ENCODE measurements around the gene GPC2. TPM values are rescaled to one million over a fixed set of nuclear protein-coding genes. Genes with fewer than 3 reads are reported as not detected.
"Not testable (repeated sequence)": the region's sequence is repeated elsewhere in the genome, so short reads cannot be mapped to it uniquely, and the experiment has no call there.

The GPC2 gene, protein sequence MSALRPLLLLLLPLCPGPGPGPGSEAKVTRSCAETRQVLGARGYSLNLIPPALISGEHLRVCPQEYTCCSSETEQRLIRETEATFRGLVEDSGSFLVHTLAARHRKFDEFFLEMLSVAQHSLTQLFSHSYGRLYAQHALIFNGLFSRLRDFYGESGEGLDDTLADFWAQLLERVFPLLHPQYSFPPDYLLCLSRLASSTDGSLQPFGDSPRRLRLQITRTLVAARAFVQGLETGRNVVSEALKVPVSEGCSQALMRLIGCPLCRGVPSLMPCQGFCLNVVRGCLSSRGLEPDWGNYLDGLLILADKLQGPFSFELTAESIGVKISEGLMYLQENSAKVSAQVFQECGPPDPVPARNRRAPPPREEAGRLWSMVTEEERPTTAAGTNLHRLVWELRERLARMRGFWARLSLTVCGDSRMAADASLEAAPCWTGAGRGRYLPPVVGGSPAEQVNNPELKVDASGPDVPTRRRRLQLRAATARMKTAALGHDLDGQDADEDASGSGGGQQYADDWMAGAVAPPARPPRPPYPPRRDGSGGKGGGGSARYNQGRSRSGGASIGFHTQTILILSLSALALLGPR
- total RNA-seq (2014; rRNA removed; shearing (Covaris generic)) = 3.2 and 4.7 TPM in 2 replicates
- 10.0 TPM in 2 replicates for polyA plus RNA-seq (2015; cell fraction: cytosol; rRNA removed)
- 76.5 and 114 TPM in 2 replicates for polyA plus RNA-seq (2015; cell fraction: nucleus; rRNA removed)

GRCh38 chr7:100177045-100178001 lies at the start of gene GPC2, which contains the start of gene STAG3:
TSS of gene GPC2 (minus strand) at chr7:100177381. CDS start at chr7:100177199, 182 bp downstream.
TSS of gene STAG3 (plus strand) at chr7:100177918. CDS start at chr7:100180557, 2,639 bp downstream.
- DNase-seq (ENCODE audit: low read depth, low spot score) = peak; percentile 99
- in situ Hi-C loops (cut with HindIII; ENCODE audit: low pct_unique_long_range_greater_than_20kb, low sequenced_read_pairs) = no loop called here

DNA sequence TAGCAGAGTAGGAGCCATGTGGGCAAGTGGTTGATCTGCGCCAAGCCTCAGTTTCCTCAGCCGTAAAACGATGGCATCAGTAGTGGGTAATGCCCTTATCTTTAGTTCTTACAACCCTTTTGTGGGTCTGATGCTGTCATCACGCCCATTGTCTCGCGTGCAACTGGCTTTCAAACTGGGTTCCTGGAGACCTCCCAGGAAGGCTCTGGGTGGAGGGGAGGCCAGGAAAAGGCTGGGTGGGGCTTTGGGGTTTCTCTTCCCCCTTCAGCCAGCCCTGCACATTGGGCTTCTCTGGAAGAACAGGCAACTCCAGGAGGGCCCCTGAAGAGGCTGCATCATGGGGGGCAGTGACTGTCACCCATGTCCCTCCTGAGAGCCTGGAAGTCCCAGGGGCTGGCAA lies 47.7 kb upstream of the GPC2 start:
- in situ Hi-C loops (cut with HindIII; ENCODE audit: low pct_unique_long_range_greater_than_20kb, low sequenced_read_pairs); DNase-seq (ENCODE audit: low read depth, low spot score): not testable (repeated sequence)

DNA sequence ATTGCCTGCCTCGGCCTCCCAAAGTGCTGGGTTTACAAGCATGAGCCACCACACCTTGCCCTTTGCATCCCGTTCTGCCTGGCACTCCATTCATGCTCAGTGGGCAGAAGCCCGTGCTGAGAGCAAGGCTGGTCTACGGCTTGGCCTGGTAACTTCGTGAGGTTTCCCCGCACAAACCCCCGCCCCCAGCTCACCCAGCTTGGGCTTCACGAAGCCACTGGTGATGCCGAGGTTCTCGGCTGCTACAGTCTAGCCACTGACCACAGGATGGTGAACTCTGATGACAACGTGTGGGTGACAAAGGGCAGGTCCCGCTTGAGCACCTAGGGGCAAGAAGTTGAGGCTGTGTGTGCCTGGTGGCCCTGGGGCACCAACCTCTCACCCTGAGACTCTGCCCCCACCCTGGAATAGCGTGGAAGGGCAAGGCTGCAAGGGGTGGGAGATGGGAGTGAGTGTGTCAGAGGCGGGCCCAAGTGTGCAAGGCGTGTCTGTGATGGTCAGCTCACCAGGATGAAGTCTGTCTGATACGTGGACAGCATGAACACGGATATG lies 46.3 kb upstream of the GPC2 start:
- DNase-seq (ENCODE audit: low read depth, low spot score); in situ Hi-C loops (cut with HindIII; ENCODE audit: low pct_unique_long_range_greater_than_20kb, low sequenced_read_pairs): not testable (repeated sequence)

GRCh38 chr7:100222445-100223132 lies 45.4 kb upstream of the GPC2 start:
- in situ Hi-C loops (cut with HindIII; ENCODE audit: low pct_unique_long_range_greater_than_20kb, low sequenced_read_pairs) = no loop called here
- no peak for DNase-seq (ENCODE audit: low read depth, low spot score)

GRCh38 chr7:100221767-100222444 lies 44.7 kb upstream of the GPC2 start:
- in situ Hi-C loops (cut with HindIII; ENCODE audit: low pct_unique_long_range_greater_than_20kb, low sequenced_read_pairs) = no loop called here
- no peak for DNase-seq (ENCODE audit: low read depth, low spot score)

DNA sequence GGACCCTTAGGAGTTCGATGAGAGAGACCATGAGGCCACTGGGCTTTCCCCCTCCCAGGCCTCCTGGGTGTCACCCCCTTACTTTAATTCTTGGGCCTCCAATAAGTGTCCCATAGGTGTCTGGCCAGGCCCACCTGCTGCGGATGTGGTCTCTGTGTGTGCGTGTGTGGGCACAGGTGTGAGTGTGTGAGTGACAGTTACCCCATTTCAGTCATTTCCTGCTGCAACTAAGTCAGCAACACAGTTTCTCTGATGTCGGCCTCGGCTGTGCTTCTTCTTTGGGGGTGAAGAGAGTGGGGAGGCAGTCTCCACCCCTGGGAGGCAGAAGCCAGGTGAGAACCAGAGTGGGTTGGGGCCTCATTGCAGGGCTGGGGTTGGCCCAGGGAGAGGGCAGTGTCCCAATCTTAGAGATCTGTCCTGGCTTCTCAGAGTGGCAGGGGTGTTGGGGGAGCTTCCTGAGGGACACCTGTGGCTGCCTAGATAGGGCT lies 44.1 kb upstream of the GPC2 start:
- DNase-seq (ENCODE audit: low read depth, low spot score) = no peak
- in situ Hi-C loops (cut with HindIII; ENCODE audit: low pct_unique_long_range_greater_than_20kb, low sequenced_read_pairs) = no loop called here

GRCh38 chr7:100220586-100221230 lies 43.5 kb upstream of the GPC2 start:
- DNase-seq (ENCODE audit: low read depth, low spot score) = no peak
- in situ Hi-C loops (cut with HindIII; ENCODE audit: low pct_unique_long_range_greater_than_20kb, low sequenced_read_pairs) = no loop called here

DNA sequence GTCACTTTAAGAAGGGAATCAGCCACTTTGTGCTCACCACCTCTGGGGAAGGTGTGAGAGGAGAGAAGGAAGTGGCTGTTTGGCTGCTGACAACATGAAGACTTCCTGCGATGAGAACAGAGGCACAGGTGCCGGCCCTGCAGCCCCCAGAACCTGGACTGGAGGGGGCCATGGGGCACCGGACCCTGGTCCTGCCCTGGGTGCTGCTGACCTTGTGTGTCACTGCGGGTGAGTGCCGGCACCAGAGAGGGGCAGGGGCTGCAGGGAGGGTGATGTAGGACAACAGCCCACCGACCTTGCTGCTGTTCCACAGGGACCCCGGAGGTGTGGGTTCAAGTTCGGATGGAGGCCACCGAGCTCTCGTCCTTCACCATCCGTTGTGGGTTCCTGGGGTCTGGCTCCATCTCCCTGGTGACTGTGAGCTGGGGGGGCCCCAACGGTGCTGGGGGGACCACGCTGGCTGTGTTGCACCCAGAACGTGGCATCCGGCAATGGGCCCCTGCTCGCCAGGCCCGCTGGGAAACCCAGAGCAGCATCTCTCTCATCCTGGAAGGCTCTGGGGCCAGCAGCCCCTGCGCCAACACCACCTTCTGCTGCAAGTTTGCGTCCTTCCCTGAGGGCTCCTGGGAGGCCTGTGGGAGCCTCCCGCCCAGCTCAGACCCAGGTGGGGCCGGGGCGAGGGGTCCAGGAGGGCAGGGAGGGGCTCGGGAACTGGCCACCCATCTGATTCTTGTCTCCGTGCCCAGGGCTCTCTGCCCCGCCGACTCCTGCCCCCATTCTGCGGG lies 42.8 kb upstream of the GPC2 start, which contains the start of gene PVRIG:
Gene PVRIG (plus strand): TSS at position 149 of the 785 bp plus-strand sequence. CDS start 22 bp downstream, at position 171.
- DNase-seq (ENCODE audit: low read depth, low spot score); in situ Hi-C loops (cut with HindIII; ENCODE audit: low pct_unique_long_range_greater_than_20kb, low sequenced_read_pairs): not testable (repeated sequence)

DNA sequence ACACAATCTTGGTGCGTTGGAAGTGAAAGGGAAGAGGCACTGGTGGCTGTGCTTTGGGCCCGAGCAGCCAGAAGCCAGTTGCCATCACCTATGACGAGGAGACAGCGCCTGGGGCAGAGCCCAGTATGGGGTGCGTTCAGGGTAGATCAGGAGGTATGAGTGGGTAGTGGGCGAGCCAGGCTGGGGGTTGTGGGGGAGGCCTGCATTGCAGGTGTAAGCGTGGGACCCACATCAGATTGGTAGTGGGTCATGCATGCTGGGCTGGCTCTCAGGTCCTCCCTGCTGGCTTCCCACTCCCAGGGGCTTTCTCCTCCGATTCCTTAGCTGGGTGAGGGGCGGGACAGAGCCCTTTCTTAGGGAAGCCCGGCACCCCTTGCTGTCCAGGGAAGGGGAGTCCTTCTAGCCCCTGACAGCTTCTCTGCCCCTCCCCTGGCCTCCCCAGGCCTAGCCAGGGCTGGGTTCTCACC lies 42.1 kb upstream of the GPC2 start:
- DNase-seq (ENCODE audit: low read depth, low spot score) = no peak
- in situ Hi-C loops (cut with HindIII; ENCODE audit: low pct_unique_long_range_greater_than_20kb, low sequenced_read_pairs) = no loop called here

DNA sequence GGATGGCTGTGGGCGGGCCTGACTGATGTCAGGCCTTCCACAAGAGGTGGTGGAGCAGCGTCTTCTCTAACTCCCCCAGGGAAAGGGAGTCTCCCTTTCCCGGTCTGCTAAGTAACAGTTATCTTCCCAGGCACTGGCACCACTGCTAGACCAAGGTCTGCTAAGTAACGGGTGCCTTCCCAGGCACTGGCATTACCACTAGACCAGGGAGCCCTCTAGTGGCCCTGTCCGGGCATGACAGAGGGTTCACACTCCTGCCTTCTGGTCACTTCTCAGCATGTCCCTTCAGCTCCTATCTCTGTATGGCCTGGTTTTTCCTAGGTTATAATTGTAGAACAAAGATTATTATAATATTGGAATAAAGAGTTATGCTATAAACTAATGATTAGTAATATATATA lies 40.8 kb upstream of the GPC2 start:
- in situ Hi-C loops (cut with HindIII; ENCODE audit: low pct_unique_long_range_greater_than_20kb, low sequenced_read_pairs) = not testable (repeated sequence)
- DNase-seq (ENCODE audit: low read depth, low spot score) = peak; percentile 71

DNA sequence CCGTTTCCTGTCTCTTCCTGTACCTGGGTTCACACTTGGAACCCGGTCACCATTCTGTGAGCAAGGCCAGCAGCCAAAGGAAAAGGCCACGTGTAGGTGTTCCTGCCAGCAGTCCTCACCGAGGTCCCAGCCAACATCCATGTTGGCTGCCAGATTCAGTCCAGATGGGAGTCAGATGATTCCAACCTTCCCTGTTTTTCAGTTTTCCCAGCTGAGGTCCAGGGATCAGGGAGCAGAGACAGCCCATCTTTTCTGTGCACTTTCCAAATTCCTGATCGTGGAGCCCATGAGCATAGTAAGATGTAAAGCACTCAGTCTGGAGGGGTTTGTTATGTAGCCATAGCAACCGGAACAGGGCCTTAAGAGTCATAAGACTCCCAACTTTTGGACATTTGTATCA lies 38.7 kb upstream of the GPC2 start:
- DNase-seq (ENCODE audit: low read depth, low spot score) = no peak
- in situ Hi-C loops (cut with HindIII; ENCODE audit: low pct_unique_long_range_greater_than_20kb, low sequenced_read_pairs) = no loop called here

DNA sequence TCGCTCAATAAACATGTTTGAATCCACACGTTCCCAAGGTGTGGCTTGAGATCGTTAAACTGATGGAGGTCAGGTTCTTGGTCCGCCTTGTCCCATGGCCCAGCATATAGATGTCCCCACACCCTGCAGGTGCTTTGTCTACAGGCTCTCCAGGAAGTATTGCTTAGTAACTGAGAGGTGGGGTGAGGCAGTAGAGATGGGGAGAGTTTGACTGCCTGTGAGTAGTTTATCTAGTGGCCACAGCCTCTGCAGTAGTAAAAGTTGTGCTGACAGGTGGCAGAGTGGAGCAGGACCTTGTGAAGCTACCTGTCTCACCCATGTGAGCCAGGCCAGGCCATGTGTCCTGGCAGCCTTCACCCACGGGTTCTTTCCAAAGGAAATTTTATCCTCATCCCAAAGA lies 37.2 kb upstream of the GPC2 start:
- in situ Hi-C loops (cut with HindIII; ENCODE audit: low pct_unique_long_range_greater_than_20kb, low sequenced_read_pairs); DNase-seq (ENCODE audit: low read depth, low spot score): not testable (repeated sequence)

GRCh38 chr7:100213672-100214071 lies 36.5 kb upstream of the GPC2 start:
- in situ Hi-C loops (cut with HindIII; ENCODE audit: low pct_unique_long_range_greater_than_20kb, low sequenced_read_pairs) = no loop called here
- no peak for DNase-seq (ENCODE audit: low read depth, low spot score)

DNA sequence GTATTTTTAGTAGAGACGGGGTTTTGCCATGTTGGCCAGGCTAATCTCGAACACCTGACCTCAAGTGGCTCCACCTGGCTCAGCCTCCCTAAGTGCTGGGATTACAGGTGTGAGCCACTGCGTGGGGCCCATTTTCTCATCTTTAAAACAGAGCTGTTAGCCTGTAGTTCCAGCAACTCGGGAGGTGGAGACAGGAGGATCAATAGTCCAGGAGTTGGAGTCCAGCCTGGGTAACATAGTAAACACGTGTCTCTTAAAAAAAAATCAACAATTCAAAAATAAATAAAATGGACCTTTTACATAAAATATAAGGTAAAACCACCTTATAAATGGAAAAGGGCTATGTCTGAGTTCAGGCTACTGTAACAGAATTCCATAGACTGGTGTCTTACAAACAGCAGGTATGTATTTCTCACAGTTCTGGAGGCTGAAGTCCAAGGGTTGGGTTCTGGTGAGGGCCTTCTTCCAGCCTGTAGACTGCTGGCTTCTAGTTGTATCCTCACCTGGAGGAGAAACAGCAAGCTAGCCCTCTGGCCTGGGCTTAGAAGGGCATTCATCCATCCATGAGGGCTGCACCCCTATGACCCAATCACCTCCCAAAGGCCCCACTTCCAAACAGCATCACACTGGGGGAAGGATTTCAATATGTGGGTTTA lies 35.6 kb upstream of the GPC2 start:
- no peak for DNase-seq (ENCODE audit: low read depth, low spot score)
- in situ Hi-C loops (cut with HindIII; ENCODE audit: low pct_unique_long_range_greater_than_20kb, low sequenced_read_pairs) = no loop called here
